A673 (cell line): Measurements from ENCODE around the gene CNPY4.

Experiments used
- CTCF ChIP-seq: fragments of 300-800, 200-600 bp; sonication (generic); conservative IDR thresholded peaks from 2 replicates; pipeline ENCODE4 v1.5.1; 2017; ENCODE audit warnings: low read depth, mild to moderate bottlenecking, antibody characterized with exemption, low read length, moderate library complexity, mixed read lengths
- EZH2 ChIP-seq: fragments of 200-600 bp; sonication (generic); IDR thresholded peaks from 2 replicates; pipeline ENCODE4 v1.6.1; 2017; ENCODE audit warnings: borderline replicate concordance, low read depth, mild to moderate bottlenecking, mixed read lengths, antibody characterized with exemption, low read length; ENCODE audit not compliant: poor library complexity, severe bottlenecking

GRCh38 chr7:100153708-100154535 lies 34.5 kb downstream of the CNPY4 start:
- TF ChIP-seq CTCF (no peak), EZH2 (no peak)
